DMS53 (cell line): ENCODE measurements around the gene PPM1F.

Experiments used
- DNase-seq: peaks from one replicate; lab custom pipeline; 2025; lab: John Stamatoyannopoulos, UW

The PPM1F gene

DNA sequence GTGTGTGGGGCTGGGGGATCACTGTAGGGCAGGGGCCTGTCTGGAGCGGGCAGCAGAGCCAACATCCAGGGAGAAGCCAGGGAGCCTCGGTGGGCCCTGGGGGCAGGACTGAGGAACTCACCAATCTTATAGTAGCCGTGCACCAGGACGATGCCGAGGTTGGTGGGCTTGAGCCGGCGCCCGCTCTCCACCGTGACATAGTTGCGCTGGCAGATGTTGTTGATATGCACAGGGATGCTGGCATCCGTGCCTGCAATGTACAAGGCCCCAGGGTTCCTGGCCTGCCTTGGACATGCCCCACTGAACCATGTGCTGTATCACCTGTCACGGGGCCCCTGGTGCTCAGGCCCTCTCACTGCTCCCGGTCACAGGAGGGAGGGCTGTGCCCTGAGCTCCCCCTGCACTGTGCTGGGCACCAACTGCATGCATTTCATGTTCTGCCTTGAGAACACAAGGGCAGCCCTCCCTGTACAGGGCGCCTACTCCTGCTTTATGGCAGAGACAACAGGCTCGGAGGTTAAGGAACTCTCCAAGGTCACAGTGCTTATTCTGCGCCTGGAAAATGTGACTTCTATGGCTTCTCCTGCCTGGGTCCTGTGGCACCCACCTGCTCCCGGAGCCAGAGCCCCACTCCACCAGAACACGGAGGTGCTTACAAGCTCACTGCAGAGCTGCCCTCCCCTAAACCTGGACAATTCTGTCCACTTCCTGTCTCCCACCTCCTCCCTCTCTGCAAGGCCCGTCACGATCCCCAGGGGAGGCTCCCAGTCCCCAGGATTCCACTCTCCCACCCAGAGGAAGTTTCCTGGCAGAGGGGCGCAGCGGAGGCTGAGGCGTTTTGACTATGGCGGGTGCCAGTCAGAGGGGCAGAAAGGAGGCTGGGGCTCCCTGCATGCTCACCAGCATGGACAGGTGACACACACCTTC lies 7.8 kb upstream of the PPM1F start:
- no peak for DNase-seq

- no peak for DNase-seq
These were observed 6.8 kb upstream of the PPM1F start for GRCh38 chr22:21959274-21960074.

GRCh38 chr22:21958360-21959273 lies 6.0 kb upstream of the PPM1F start:
- no peak for DNase-seq

- peak; percentile 52 for DNase-seq
These were observed 650 bp downstream of the PPM1F start for GRCh38 chr22:21951931-21952465.

DNA sequence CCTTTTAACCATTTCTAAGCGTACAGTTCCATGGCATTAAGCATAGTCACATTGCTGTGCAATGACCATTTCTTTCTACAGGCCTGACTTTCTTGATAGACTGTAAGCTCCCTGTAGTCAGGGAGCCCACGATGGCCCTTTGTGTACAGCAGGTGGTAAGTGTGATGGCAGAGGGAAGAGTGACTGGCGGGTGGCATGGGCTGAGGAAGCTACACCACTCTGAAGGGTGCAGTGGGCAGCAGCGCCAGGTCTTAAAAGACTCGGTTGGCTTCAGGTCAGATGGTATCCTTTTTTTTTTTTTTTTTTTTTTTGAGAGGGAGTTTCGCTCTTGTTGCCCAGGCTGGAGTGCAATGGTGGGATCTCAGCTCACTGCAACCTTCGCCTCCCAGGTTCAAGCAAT lies 1.6 kb downstream of the PPM1F start:
- DNase-seq = no peak

GRCh38 chr22:21949948-21950347 lies 2.7 kb downstream of the PPM1F start:
- no peak for DNase-seq

DNA sequence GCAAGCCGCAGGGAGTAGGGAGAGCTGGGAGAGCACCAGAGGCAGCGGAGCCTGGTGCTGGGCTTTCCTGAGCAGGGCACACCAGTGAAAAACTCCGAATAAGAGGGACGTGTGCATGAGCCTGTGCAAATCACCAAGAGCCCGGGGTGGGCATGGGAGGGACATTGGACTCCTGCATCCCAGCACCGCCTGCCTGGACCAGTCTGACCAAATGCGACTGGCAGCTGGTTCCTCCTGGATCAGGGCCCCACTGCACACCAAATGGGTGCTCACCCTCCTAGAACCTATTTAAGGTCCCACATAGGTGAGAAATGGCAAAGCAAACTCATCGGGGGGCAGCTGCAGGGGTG lies 3.1 kb downstream of the PPM1F start:
- no peak for DNase-seq

DNA sequence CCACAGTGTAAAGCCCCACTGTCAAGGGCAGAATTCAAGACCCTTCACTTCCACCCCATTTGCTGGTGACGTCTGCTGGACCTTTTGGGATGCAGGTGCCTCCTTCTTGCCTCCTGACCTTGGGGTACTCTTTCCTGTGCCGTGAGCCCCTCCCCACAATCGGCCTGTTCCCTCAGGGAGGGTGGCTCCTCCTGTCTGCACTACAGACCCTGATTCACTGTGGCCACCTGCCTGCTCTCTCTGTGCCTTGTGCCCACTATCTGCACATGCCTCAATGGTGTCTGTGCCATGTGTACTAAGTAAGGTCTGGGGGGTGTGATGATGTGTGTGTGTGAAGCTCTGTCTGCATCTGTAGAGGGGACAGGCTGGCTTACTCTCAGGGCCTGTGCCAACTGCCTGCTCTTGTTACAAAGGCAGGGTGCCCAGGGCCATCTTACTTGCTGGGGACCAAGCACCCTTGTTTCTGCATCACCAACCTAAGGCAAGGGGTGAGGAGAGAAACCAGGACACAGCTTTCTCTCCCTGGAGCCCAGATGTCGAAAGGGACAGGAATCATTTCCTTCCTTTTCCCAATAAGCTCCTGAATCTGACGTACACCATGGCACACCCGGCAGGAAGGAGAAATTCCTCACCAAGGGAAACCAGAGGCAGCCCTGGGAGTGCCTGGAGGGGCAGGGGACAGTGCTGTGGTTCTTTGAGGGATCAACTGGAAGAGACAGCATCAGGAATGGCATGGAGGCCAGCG lies 3.7 kb downstream of the PPM1F start:
- no peak for DNase-seq

- DNase-seq = no peak
These were observed 4.3 kb downstream of the PPM1F start for GRCh38 chr22:21948390-21948789.

DNA sequence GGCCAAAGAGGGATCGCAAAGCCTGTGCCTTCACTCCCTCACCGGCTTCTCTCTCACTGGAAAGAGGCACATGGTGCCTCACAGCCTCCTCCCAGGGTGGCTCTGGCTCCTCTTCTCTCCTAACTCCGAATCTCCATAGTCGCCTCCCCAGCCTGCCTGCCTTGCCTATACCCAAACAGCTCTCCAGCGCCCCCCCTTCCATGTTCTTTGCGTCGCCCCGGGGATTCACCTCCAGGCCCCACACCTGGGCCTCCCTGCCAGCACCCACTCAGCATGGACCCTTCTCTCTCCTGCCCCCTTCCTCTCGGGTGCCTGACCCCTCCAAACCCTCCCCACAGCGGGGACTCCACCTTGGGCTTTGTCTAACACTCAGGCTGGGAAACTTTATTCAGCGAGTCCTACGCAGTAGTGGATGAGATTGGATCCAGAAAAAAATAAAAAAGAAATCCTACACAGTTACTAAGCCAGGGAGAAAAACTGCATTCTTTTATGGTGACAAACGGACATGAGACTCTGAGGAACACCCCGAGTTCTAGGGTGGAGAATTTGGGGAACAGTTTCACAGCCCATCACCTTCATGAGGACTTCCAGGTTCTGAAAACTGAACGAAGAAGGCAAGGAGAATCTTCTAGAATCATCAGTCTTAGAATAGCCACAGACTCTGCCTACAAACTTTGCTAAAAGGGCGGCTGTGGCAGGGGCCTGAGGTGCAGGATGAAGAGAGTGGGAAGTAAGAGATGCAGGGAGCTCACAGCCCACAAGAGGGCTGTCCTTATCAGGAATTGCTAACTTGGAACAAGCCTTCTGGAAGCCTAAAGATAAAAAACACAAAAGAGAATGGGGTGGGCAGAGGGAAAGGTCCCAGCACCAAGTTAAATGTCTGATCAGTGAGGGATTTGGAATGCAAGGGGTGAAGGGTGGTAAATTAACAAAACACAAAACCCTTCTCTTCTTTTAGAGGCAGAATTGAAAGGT lies 5.3 kb downstream of the PPM1F start:
- no peak for DNase-seq

GRCh38 chr22:21946262-21946925 lies 6.3 kb downstream of the PPM1F start:
- DNase-seq = no peak

- no peak for DNase-seq
These were observed 7.0 kb downstream of the PPM1F start for GRCh38 chr22:21945453-21946261.

DNA sequence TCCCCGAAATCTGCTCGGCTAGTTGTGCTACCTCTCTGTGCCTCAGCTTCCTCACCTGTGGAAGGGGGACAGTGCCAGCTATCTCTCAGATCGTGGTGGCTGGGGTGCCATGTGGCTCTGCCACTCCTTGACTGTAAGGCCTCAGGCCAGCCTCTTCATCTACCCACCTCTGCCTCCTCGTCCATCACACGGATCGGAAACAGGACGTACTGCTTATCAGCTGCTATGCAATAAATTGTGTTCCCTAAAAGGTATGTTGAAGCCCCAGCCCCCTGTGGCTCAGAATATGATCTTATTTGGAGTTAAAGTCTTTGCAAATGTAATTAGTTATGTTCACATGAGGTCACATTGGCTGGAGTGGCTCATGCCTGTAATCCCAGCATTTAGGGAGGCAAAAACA lies 7.8 kb downstream of the PPM1F start:
- DNase-seq = no peak

DNA sequence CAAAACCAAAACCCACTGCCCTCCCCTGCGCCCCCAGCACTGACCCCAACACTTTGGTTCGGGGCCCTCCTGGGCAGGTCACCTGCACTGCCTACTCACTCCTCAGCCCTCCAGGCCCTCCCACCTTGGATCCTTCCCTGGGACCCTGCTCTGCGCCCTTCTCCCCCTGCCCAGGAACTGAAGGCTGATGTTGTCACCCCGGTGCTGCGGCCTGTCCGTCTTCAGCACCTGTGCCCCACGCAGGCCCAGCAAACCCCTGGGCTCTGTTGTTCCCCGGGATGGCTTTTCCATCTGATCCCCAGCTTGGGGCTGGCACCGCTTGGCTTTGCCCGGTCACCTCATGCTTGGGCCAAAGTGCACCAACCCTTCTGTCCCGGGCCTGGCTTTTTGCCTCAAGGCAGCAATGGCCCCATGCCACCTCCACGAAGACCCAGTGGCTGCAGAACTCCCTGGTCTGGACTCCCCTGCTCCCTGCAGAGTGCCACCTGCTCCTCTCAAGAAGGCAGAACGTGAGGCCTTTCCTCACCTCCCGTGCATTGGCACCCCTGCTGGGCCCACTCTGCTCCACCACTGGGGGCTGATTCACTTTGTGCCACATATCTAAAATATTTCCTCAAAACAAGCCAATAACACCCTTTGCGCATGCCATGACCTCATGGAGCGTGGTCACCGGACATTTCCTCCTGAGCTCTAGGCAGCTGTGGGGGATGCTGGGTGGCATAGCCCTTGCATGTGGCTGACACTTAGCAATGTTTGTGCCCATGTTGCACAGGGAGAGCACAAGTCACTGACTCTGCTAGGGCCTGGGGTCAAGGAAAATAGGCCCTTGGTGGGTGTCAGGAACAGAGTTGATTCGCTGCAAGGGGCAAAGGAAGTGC lies 8.8 kb downstream of the PPM1F start:
- no peak for DNase-seq

DNA sequence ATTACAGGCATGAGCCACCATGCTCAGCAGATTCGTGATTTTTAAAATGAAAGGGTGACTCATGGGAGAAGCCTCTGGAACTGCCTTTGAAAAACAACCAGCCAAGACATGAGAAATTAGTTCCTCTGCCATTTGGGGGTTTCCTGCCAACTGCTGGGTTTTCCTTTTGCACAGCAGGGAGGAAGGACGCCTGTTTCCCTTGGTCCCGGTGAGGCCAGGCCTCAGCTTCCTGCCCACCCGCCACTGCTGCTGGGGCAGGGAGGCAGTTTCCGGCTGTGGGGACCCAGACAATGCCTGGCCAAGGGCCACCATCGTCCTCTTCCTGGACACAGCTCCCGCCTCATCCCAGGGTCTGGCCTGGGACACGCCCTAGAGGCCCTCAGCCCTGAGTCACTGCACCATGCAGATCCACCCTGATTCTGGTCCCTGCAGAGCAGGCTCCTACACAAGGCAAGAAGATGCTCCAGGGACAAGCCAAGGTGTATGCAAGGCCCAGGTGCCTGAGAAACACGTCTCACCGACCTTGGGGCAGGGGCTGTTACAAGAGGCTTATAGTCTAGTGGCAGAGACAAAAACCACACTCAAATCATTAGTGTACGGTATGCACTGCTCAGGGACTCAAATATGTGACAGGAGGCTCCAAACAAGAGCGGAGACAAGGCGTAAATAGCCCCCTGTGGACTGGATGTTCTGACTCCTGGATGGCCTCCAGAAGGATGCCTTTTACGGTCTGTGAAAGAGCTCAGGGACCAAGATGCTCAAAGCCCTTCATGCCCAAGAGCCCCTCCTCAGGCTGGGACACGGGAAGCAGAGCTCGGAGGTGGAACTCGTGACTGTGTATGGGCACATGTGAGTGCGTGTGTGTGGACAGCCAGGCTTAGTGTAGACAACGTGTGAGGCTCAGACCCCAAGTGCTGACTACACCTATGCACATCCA lies 10.0 kb downstream of the PPM1F start:
- no peak for DNase-seq

GRCh38 chr22:21941921-21942320 lies 10.7 kb downstream of the PPM1F start:
- DNase-seq = no peak
